Left lung (tissue), 10 donors: ENCODE results near the gene LSM4. TPM values are rescaled to one million over a fixed set of nuclear protein-coding genes. Genes with fewer than 3 reads are reported as not detected.
"Not testable (repeated sequence)": the region's sequence is repeated elsewhere in the genome, so short reads cannot be mapped to it uniquely, and the experiment has no call there.

Experiments
- ATAC-seq: fragments of 200-7000 bp; cut with Tn5 transposase; one replicate; pipeline ENCODE4 v1.9.1; 2020; ENCODE audit warnings: moderate library complexity
- DNase-seq, 4 donors: peaks; one replicate each; pipeline ENCODE4 v3.0.0-alpha.2; 2013 to 2020
- H3K27ac ChIP-seq, 2 donors: fragments of 200-600 bp; sonication (generic) in 1 of 2; one replicate each; pipeline versions ENCODE4 v1.5.0 to v1.8.0; 2020 to 2021
- H3K27me3 ChIP-seq, 2 donors: fragments of 200-600 bp; sonication (generic) in 1 of 2; one replicate each; pipeline versions ENCODE4 v1.5.0 to v1.8.0; 2020 to 2021
- H3K36me3 ChIP-seq, 2 donors: fragments of 200-600 bp; sonication (generic) in 1 of 2; one replicate each; pipeline versions ENCODE4 v1.5.0 to v1.8.0; 2020 to 2021
- H3K4me1 ChIP-seq, 2 donors: fragments of 200-600 bp; one replicate each; pipeline ENCODE4 v1.8.0; 2021
- H3K4me3 ChIP-seq, 2 donors: fragments of 200-600 bp; sonication (generic) in 1 of 2; one replicate each; pipeline versions ENCODE4 v1.5.0 to v1.8.0; 2020 to 2021; ENCODE audit warnings: mild to moderate bottlenecking in 1 of 2
- H3K9me3 ChIP-seq, 2 donors: fragments of 200-600 bp; sonication (generic) in 1 of 2; one replicate each; pipeline versions ENCODE4 v1.5.0 to v1.8.0; 2020 to 2021
- CTCF ChIP-seq, 2 donors: fragments of 200-600 bp; sonication (generic) in 1 of 2; IDR thresholded peaks; one replicate each; pipeline versions ENCODE4 v1.5.0 to v1.8.0; 2021; ENCODE audit warnings: antibody characterized with exemption in 2 of 2
- intact Hi-C, 2 donors: fragments of 100-400 bp; cut with DNase I; formaldehyde crosslinking; loops; one replicate each; pipeline versions ENCODE4 v1.11.2 to v1.14.2; 2022
- polyA plus RNA-seq, 6 donors: library from polyadenylated mRNA; unstranded; fragments of 120-200 nt; gene quantifications; one replicate each; pipeline ENCODE4 v1.2.1, GENCODE V29; 2013; ENCODE audit not compliant: insufficient read length in 6 of 6
- total RNA-seq, 2 donors: library from RNA; stranded (reverse); fragmentation: NEBNext Ultra II Directional; extraction: Animal tissue kit (Norgen Biotek cat#: 25700); gene quantifications; one replicate each; pipeline ENCODE4 v1.2.1, GENCODE V29; 2021
- donor health status: DM: no; HTN: yes; CAD: no.
- donor health status: DM: no; HTN: no; CAD: no.

LSM4 gene
- total and polyA plus RNA-seq, 8 donors = 72.7 to 121 (median 84.8) TPM

DNA sequence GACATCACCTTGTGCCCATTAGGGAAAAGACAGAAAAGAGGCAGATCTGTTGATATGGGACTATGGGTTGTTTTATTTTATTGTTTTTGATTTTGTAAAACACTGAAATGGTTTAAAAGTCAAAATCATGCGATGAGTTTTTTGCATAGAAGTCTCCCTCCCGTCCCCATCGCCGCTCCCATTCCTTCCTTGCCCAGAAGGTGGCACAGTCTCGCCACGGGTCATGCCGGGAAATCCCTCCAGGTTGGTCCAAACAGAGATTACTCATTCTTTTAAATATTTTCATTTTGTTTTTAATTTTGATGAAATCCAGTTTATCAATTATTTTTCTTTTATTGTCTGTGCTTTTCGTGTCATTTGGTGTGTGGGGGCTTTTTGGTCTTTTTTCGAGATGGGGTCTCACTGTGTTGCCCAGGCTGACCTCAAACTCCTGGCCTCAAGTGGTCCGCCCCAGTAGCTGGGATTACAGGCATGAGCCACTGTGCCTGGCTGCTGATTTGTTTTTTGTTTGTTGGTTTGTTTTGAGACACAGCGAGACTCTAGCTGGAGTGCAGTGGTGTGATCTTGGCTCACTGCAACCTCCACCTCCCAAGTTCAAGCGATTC, 26.8 kb upstream of the LSM4 start:
- no peak overlapping the region for H3K27ac ChIP-seq
- TF ChIP-seq CTCF (IDR thresholded peaks at IDR 0.05) = peak; percentile 69 to 85
- no peak overlapping the region for H3K4me3 ChIP-seq
- peaks cover 0 to 12% of the 10 kb centered on the region in 2 donors for H3K36me3 ChIP-seq
- H3K4me1 ChIP-seq = peaks cover 0 to 8% of the 10 kb centered on the region in 2 donors
- peak in 3 of 4 donors; percentile 46 to 89 (median 64) for DNase-seq
- no peaks in the 10 kb centered on the region for H3K9me3 ChIP-seq
- ATAC-seq = peak; percentile 91
- H3K27me3 ChIP-seq = no peaks in the 10 kb centered on the region
- intact Hi-C loops = loop anchor here (5.0 to 10.0 kb wide), 2 partner anchors 55 to 58 kb away; no protein-coding TSS in a partner anchor

GRCh38 chr19:18348818-18349339, 26.0 kb upstream of the LSM4 start:
- intact Hi-C loops = loop anchor here (5.0 to 10.0 kb wide), 2 partner anchors 56 to 58 kb away; no protein-coding TSS in a partner anchor
- H3K27ac ChIP-seq, ATAC-seq, H3K9me3 ChIP-seq, H3K27me3 ChIP-seq, DNase-seq, H3K4me1 ChIP-seq, H3K4me3 ChIP-seq: not testable (repeated sequence)
- peaks cover 0 to 13% of the 10 kb centered on the region in 2 donors for H3K36me3 ChIP-seq

GRCh38 chr19:18348171-18348570, 25.3 kb upstream of the LSM4 start:
- Histone ChIP-seq H3K4me1 (peaks cover 0 to 8% of the 10 kb centered on the region in 2 donors), H3K27ac (no peak overlapping the region), H3K27me3 (no peaks in the 10 kb centered on the region), H3K36me3 (peaks cover 0 to 20% of the 10 kb centered on the region in 2 donors), H3K4me3 (no peak overlapping the region), H3K9me3 (no peaks in the 10 kb centered on the region)
- intact Hi-C loops = loop anchor here (5.0 to 10.0 kb wide), 2 partner anchors 57 to 59 kb away; no protein-coding TSS in a partner anchor
- DNase-seq (no peak), ATAC-seq (no peak)
- TF ChIP-seq CTCF (IDR thresholded peaks at IDR 0.05) = no peak

DNA sequence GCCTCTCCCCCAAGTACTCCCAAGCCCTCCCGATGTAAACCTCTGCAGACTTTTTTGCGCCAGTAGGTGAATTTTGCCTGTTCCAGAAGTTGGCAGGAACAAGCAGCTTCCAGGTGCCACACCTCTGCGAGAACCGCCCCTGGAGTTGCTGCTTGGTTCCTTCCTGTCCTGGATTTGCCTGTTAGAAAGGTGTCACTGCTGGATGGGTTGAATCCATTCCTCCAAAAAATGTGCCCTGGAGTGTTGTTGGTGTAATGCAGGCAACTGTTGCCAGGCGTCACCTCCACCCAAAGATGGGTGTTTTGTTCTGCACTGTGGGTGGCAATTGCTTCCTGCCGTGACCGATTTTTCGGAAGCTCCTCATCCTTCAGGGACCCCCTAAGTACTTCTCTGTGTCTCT, 23.2 kb upstream of the LSM4 start:
- ATAC-seq (no peak), DNase-seq (no peak)
- H3K4me3 ChIP-seq = no peak overlapping the region
- no peaks in the 10 kb centered on the region for H3K9me3 ChIP-seq
- no peak for TF ChIP-seq CTCF (IDR thresholded peaks at IDR 0.05)
- intact Hi-C loops = loop anchor here (5.0 to 10.0 kb wide), 2 partner anchors 59 to 61 kb away; no protein-coding TSS in a partner anchor
- peaks cover 0 to 21% of the 10 kb centered on the region in 2 donors for H3K36me3 ChIP-seq
- H3K4me1 ChIP-seq = peaks cover 0 to 20% of the 10 kb centered on the region in 2 donors
- H3K27ac ChIP-seq = no peak overlapping the region
- no peaks in the 10 kb centered on the region for H3K27me3 ChIP-seq

GRCh38 chr19:18345296-18345695, 22.4 kb upstream of the LSM4 start:
- H3K9me3 ChIP-seq = no peaks in the 10 kb centered on the region
- no peak for TF ChIP-seq CTCF (IDR thresholded peaks at IDR 0.05)
- H3K36me3 ChIP-seq = peaks cover 0 to 21% of the 10 kb centered on the region in 2 donors
- ATAC-seq (no peak), DNase-seq (no peak)
- H3K27ac ChIP-seq = no peak overlapping the region
- intact Hi-C loops = loop anchor here (5.0 to 10.0 kb wide), 2 partner anchors 60 to 62 kb away; no protein-coding TSS in a partner anchor
- H3K4me1 ChIP-seq = peaks cover 0 to 25% of the 10 kb centered on the region in 2 donors
- no peaks in the 10 kb centered on the region for H3K27me3 ChIP-seq
- no peak overlapping the region for H3K4me3 ChIP-seq
